ENCODE results near the gene BNIP1.
"Not testable (repeated sequence)": the region's sequence is repeated elsewhere in the genome, so short reads cannot be mapped to it uniquely, and the experiment has no call there.

The BNIP1 gene

GRCh38 chr5:173153842-173154241 is 9.5 kb downstream of the BNIP1 start (continued):
- TF ChIP-seq KLF17 (tag by site-specific recombination; IDR thresholded peaks at IDR 0.05) (no peak), ZIC2 (tag by site-specific recombination; IDR thresholded peaks at IDR 0.05) (no peak), ZNF335 (tag by site-specific recombination; conservative IDR thresholded peaks at IDR 0.05) (no peak), ZNF266 (tag by site-specific recombination; IDR thresholded peaks at IDR 0.05; ENCODE audit: low read depth) (no peak), BCL11A (tag by site-specific recombination; IDR thresholded peaks at IDR 0.05; ENCODE audit: low read depth) (no peak), ZNF513 (tag by site-specific recombination; IDR thresholded peaks at IDR 0.05) (no peak), ZNF747 (tag by site-specific recombination; IDR thresholded peaks at IDR 0.05) (no peak), ZNF785 (tag by site-specific recombination; IDR thresholded peaks at IDR 0.05) (no peak), ZNF416 (tag by site-specific recombination; IDR thresholded peaks at IDR 0.05) (no peak), HOXD13 (CRISPR knock-in tag; IDR thresholded peaks at IDR 0.05; ENCODE audit: borderline replicate concordance) (no peak), OSR2 (tag by site-specific recombination; IDR thresholded peaks at IDR 0.05) (no peak), GLI2 (tag by site-specific recombination; IDR thresholded peaks at IDR 0.05; ENCODE audit: borderline replicate concordance, low read depth) (no peak), SP2 (tag by site-specific recombination; IDR thresholded peaks at IDR 0.05) (no peak)

- CTCF ChIA-PET, result interaction anchor here (1.0 kb wide), 1 partner anchor 10 kb away, joined by 3 read pairs; no protein-coding TSS in a partner anchor
- POLR2A ChIA-PET; H3K4me3 ChIP-seq (ENCODE audit: low read depth, low read length); H3K4me1 ChIP-seq (ENCODE audit: control insufficient read depth, insufficient read depth, low read length); H3K27ac ChIP-seq (ENCODE audit: extremely low read depth, low read depth, low read length); H3K9me3 ChIP-seq (ENCODE audit: control insufficient read depth, insufficient read depth, low read depth, low read length): not testable (repeated sequence)
- H3K36me3 ChIP-seq (ENCODE audit: control insufficient read depth in 2 of 2, insufficient read depth in 1 of 2, low read length in 2 of 2), result peaks cover 30 to 37% of the 10 kb centered on the region in 2 experiments
Measured at GRCh38 chr5:173154619-173155018, 10.3 kb downstream of the BNIP1 start.

- H3K27ac ChIP-seq (ENCODE audit: extremely low read depth, low read depth, low read length), result no peak overlapping the region
- ChIA-PET POLR2A (interaction anchor here (1.2 kb wide), 1 partner anchor 11 kb away, joined by 3 read pairs; the partner anchor contains the start of gene BNIP1), CTCF (interaction anchor here (0.6 kb wide), 1 partner anchor 84 kb away, joined by 6 read pairs; no protein-coding TSS in a partner anchor)
- no peaks in the 10 kb centered on the region for H3K9me3 ChIP-seq (ENCODE audit: control insufficient read depth, insufficient read depth, low read depth, low read length)
- no peaks in the 10 kb centered on the region for H3K4me1 ChIP-seq (ENCODE audit: control insufficient read depth, insufficient read depth, low read length)
- H3K4me3 ChIP-seq (ENCODE audit: low read depth, low read length), result no peak overlapping the region
- H3K36me3 ChIP-seq (ENCODE audit: control insufficient read depth in 2 of 2, insufficient read depth in 1 of 2, low read length in 2 of 2), result peaks cover 30 to 48% of the 10 kb centered on the region in 2 experiments
- TF ChIP-seq ZNF366 (tag by site-specific recombination; conservative IDR thresholded peaks at IDR 0.05) (no peak), ZNF623 (tag by site-specific recombination; IDR thresholded peaks at IDR 0.05) (no peak), ZBTB1 (tag by site-specific recombination; IDR thresholded peaks at IDR 0.05) (no peak), ZNF621 (tag by site-specific recombination; IDR thresholded peaks at IDR 0.05) (no peak), ZNF19 (tag by site-specific recombination; IDR thresholded peaks at IDR 0.05; ENCODE audit: low read depth) (no peak), ZNF37A (tag by site-specific recombination; IDR thresholded peaks at IDR 0.05) (no peak), ZNF626 (tag by site-specific recombination; IDR thresholded peaks at IDR 0.05) (no peak), ZNF112 (tag by site-specific recombination; IDR thresholded peaks at IDR 0.05) (no peak), ZNF777 (tag by site-specific recombination; IDR thresholded peaks at IDR 0.05; ENCODE audit: borderline replicate concordance) (no peak), ZNF610 (tag by site-specific recombination; IDR thresholded peaks at IDR 0.05; ENCODE audit: borderline replicate concordance) (no peak), ZNF830 (tag by site-specific recombination; IDR thresholded peaks at IDR 0.05; ENCODE audit: low read depth) (no peak), HOXD13 (CRISPR knock-in tag; IDR thresholded peaks at IDR 0.05; ENCODE audit: borderline replicate concordance) (no peak), ZNF138 (tag by site-specific recombination; IDR thresholded peaks at IDR 0.05; ENCODE audit: borderline replicate concordance) (no peak)
Measured at GRCh38 chr5:173155912-173156311, 11.6 kb downstream of the BNIP1 start.

Data from HEK293 (cell line).